Fibroblast of mammary gland (primary cell): ENCODE data around the gene SCAI.
A peak's percentile ranks its signal among the peaks of the same experiment; 100 is the strongest.

Experiments used
- DNase-seq: peaks from one replicate; pipeline ENCODE4 v3.0.0-alpha.2; 2010; ENCODE audit warnings: low read depth
- H3K4me3 ChIP-seq: 2 replicates; pipeline ENCODE4 v1.5.1; 2011; ENCODE audit warnings: low read depth, mild to moderate bottlenecking, low read length, moderate library complexity; ENCODE audit not compliant: control insufficient read depth
- CTCF ChIP-seq: conservative IDR thresholded peaks from 2 replicates; pipeline ENCODE4 v1.5.1; 2011; ENCODE audit warnings: low read depth, low read length, inconsistent platforms; ENCODE audit not compliant: control insufficient read depth, insufficient read depth

SCAI gene

GRCh38 chr9:124908098-124908497, 235.2 kb downstream of the SCAI start:
- no peak for DNase-seq
- no peak overlapping the region for H3K4me3 ChIP-seq
- TF ChIP-seq CTCF: no peak

GRCh38 chr9:124906966-124907365, 236.4 kb downstream of the SCAI start:
- no peak for DNase-seq
- TF ChIP-seq CTCF: no peak
- H3K4me3 ChIP-seq: no peak overlapping the region

- H3K4me3 ChIP-seq: no peak overlapping the region
These were observed 243.5 kb downstream of the SCAI start for GRCh38 chr9:124899845-124900244.

GRCh38 chr9:124897570-124898460, 245.5 kb downstream of the SCAI start:
- TF ChIP-seq CTCF: no peak
- H3K4me3 ChIP-seq: no peak overlapping the region
- no peak for DNase-seq

More at GRCh38 chr9:124899845-124900244, 243.5 kb downstream of the SCAI start:
- TF ChIP-seq CTCF: no peak
- no peak for DNase-seq

GRCh38 chr9:124894741-124895170, 248.6 kb downstream of the SCAI start:
- TF ChIP-seq CTCF: peak; percentile 68
- no peak overlapping the region for H3K4me3 ChIP-seq
- DNase-seq: peak; percentile 64

GRCh38 chr9:124894035-124894740, 249.1 kb downstream of the SCAI start:
- no peak for TF ChIP-seq CTCF
- H3K4me3 ChIP-seq: no peak overlapping the region
- DNase-seq: no peak
